Dendritic cell treated with granulocyte-macrophage colony-stimulating factor and Interleukin-4, amounts not matched to agents 40 ng/mL and 50 ng/mL, for 4 days (primary cell): Measurements from ENCODE around the gene GTF2IRD1.

Experiments
- H3K27ac Mint-ChIP-seq: one replicate; pipeline ENCODE4 v1.8.0; 2022; ENCODE audit warnings: mild to moderate bottlenecking, mixed read lengths
- H3K27me3 Mint-ChIP-seq: one replicate; pipeline ENCODE4 v1.8.0; 2022; ENCODE audit warnings: mild to moderate bottlenecking, mixed read lengths
- H3K36me3 Mint-ChIP-seq: one replicate; pipeline ENCODE4 v1.8.0; 2022; ENCODE audit warnings: low read depth, mixed read lengths
- H3K4me1 Mint-ChIP-seq: one replicate; pipeline ENCODE4 v1.8.0; 2022; ENCODE audit warnings: low read depth, mixed read lengths
- H3K4me3 Mint-ChIP-seq: one replicate; pipeline ENCODE4 v1.8.0; 2022; ENCODE audit warnings: mild to moderate bottlenecking, moderate library complexity, mixed read lengths
- H3K9me3 Mint-ChIP-seq: one replicate; pipeline ENCODE4 v1.8.0; 2022; ENCODE audit warnings: mixed read lengths
- intact Hi-C: fragments of 100-400 bp; cut with micrococcal nuclease; formaldehyde crosslinking; loops from one replicate; pipeline ENCODE4 v1.15.0; 2022

GTF2IRD1 gene

DNA sequence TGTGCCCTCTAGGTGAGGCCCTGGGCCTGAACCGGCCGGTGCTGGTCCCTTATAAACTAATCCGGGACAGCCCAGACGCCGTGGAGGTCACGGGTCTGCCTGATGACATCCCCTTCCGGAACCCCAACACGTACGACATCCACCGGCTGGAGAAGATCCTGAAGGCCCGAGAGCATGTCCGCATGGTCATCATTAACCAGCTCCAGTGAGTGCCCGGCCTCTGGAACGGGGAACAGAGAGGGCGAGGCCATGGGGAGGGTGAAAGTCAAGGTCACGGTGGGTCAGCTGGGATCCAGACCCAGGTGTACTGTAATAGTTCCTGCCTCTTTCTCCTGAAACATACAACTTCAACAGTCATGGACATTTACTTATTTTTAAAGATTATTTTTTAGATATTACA, 137.1 kb downstream of the GTF2IRD1 start:
- H3K4me1 Mint-ChIP-seq, result peaks cover 9% of the 10 kb centered on the region
- H3K9me3 Mint-ChIP-seq, result no peaks in the 10 kb centered on the region
- H3K4me3 Mint-ChIP-seq, result no peak overlapping the region
- no peaks in the 10 kb centered on the region for H3K27me3 Mint-ChIP-seq
- peaks cover 12% of the 10 kb centered on the region for H3K36me3 Mint-ChIP-seq
- no peak overlapping the region for H3K27ac Mint-ChIP-seq
- intact Hi-C loops, result no loop called here

GRCh38 chr7:74598558-74598957, 144.9 kb downstream of the GTF2IRD1 start:
- no peak overlapping the region for H3K27ac Mint-ChIP-seq
- no peaks in the 10 kb centered on the region for H3K27me3 Mint-ChIP-seq
- H3K4me1 Mint-ChIP-seq, result no peaks in the 10 kb centered on the region
- peaks cover 8% of the 10 kb centered on the region for H3K36me3 Mint-ChIP-seq
- H3K4me3 Mint-ChIP-seq, result no peak overlapping the region
- no peaks in the 10 kb centered on the region for H3K9me3 Mint-ChIP-seq
- intact Hi-C loops, result no loop called here

- Mint-ChIP-seq H3K27me3 (no peaks in the 10 kb centered on the region), H3K4me3 (no peak overlapping the region), H3K27ac (no peak overlapping the region), H3K9me3 (no peaks in the 10 kb centered on the region), H3K36me3 (peaks cover 8% of the 10 kb centered on the region), H3K4me1 (peaks cover 3% of the 10 kb centered on the region)
- intact Hi-C loops, result no loop called here
Measured at GRCh38 chr7:74599244-74599643, 145.5 kb downstream of the GTF2IRD1 start.

DNA sequence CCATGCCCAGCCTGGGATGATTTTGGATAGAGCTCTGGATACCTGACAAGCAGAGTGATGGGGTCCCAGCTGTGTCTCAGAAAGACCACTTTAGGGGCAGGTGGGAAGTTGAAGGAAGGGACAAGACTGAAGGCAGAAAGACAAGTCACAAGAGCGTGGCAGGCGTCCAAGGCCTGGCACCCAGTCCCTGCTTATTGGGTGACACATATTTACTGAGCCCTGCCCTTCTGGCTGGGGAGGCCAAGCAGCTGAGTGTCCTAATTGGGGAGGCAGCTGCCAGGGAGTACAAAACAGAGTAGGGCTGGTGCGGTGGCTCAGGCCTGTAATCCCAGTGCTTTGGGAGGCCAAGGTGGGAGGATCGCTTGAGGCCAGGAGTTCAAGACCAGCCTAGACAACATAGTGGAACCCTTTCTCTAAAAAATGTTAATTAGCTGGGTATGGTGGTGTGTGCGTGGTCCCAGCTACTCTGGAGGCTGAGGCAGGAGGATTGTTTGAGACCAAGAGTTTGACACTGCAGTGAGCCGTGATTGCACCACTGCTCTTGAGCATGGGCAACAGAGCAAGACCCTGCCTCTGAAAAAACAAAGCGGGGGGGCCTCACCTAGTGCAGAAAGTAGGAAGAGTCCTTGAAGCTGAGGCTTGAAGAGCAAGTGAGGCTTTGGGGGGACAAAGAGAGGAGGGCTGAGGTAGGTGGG, 150.8 kb downstream of the GTF2IRD1 start:
- no peaks in the 10 kb centered on the region for H3K36me3 Mint-ChIP-seq
- H3K27ac Mint-ChIP-seq, result no peak overlapping the region
- H3K9me3 Mint-ChIP-seq, result no peaks in the 10 kb centered on the region
- peaks cover 26% of the 10 kb centered on the region for H3K4me1 Mint-ChIP-seq
- intact Hi-C loops, result no loop called here
- H3K27me3 Mint-ChIP-seq, result peaks cover 11% of the 10 kb centered on the region
- no peak overlapping the region for H3K4me3 Mint-ChIP-seq

GRCh38 chr7:74606101-74606908, 152.6 kb downstream of the GTF2IRD1 start:
- peaks cover 42% of the 10 kb centered on the region for H3K4me1 Mint-ChIP-seq
- peaks cover 15% of the 10 kb centered on the region for H3K27me3 Mint-ChIP-seq
- peak overlapping the region; percentile 80 for H3K4me3 Mint-ChIP-seq
- no peaks in the 10 kb centered on the region for H3K36me3 Mint-ChIP-seq
- H3K27ac Mint-ChIP-seq, result peak overlapping the region; percentile 72
- H3K9me3 Mint-ChIP-seq, result no peaks in the 10 kb centered on the region
- intact Hi-C loops, result no loop called here

GRCh38 chr7:74606909-74607510, 153.3 kb downstream of the GTF2IRD1 start:
- no peaks in the 10 kb centered on the region for H3K9me3 Mint-ChIP-seq
- H3K27me3 Mint-ChIP-seq, result peaks cover 15% of the 10 kb centered on the region
- H3K4me3 Mint-ChIP-seq, result peak overlapping the region; percentile 80
- intact Hi-C loops, result no loop called here
- H3K27ac Mint-ChIP-seq, result peak overlapping the region; percentile 72
- no peaks in the 10 kb centered on the region for H3K36me3 Mint-ChIP-seq
- peaks cover 45% of the 10 kb centered on the region for H3K4me1 Mint-ChIP-seq

DNA sequence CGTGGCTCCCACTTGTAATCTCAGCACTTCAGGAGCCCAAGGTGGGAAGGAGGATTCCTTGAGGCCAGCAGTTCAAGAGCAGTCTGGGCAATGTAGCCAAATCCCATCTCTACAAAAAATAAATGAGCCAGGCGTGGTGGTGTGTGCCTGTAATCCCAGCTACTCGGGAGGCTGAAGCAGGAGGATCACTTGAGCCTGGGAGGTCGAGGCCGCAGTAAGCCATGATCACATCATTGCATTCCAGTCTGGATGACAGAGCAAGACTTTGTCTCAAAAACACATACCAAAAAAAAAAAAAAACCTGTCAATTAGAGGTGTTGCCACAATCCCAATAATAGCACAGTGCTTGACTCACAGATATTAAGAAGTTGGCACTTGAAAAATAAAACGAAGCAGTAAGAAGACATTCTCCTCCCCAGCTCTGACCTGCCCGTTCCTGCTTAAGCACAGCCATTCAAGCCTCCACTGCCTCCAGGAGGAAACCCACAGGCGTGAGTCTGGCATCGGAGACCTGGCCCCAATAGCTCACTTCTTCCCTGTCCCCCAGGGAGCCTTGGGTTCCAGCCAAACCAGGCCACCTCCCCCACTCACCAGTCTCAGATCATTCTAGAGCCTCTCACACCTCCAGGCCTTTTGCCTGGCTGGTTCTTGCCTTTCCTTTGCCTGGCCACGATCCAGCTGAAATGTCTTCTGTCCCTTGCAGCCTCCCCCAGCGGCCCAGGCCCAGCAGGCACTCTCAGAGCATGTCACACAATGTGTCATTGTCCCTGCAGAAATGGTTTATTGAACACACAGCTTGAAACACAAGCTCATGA, 158.5 kb downstream of the GTF2IRD1 start:
- no peaks in the 10 kb centered on the region for H3K36me3 Mint-ChIP-seq
- intact Hi-C loops, result no loop called here
- peaks cover 44% of the 10 kb centered on the region for H3K4me1 Mint-ChIP-seq
- peak overlapping the region; percentile 0 for H3K27ac Mint-ChIP-seq
- no peaks in the 10 kb centered on the region for H3K9me3 Mint-ChIP-seq
- H3K4me3 Mint-ChIP-seq, result no peak overlapping the region
- peaks cover 9% of the 10 kb centered on the region for H3K27me3 Mint-ChIP-seq

GRCh38 chr7:74615933-74616780, 162.5 kb downstream of the GTF2IRD1 start:
- peaks cover 37% of the 10 kb centered on the region for H3K4me1 Mint-ChIP-seq
- H3K27ac Mint-ChIP-seq, result peak overlapping the region; percentile 77
- H3K4me3 Mint-ChIP-seq, result no peak overlapping the region
- intact Hi-C loops, result no loop called here
- H3K27me3 Mint-ChIP-seq, result peaks cover 5% of the 10 kb centered on the region
- H3K9me3 Mint-ChIP-seq, result no peaks in the 10 kb centered on the region
- H3K36me3 Mint-ChIP-seq, result no peaks in the 10 kb centered on the region

DNA sequence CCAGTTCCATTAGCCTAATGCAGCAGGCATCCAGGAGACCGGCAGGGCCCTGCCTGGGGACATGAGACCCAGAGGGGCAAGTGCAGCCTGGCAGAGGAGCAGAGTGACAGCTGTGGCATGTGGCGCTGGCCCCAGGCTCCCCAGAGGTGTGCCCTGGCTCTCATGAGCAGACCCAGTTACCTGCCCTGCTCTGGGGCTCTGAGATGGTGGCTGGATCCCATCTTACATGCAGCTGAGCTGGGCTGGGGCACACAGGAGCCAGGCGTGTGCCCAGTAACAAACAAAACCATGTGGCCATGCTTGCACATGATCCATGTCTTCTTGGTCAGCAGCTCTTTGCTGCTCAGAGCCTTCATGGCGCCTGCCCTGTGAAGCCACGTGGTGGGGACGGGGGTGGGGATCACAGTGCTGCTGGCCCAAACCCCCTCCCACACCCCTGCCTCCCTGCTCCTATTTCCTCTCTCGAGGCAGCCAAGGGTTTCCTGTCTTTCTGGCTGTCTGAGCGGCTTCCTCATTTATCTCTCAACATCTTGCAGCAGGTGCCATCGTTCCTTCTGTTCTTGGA, 163.6 kb downstream of the GTF2IRD1 start:
- intact Hi-C loops, result no loop called here
- no peaks in the 10 kb centered on the region for H3K9me3 Mint-ChIP-seq
- H3K27me3 Mint-ChIP-seq, result peaks cover 4% of the 10 kb centered on the region
- peak overlapping the region; percentile 34 for H3K4me3 Mint-ChIP-seq
- H3K27ac Mint-ChIP-seq, result peak overlapping the region; percentile 77
- H3K36me3 Mint-ChIP-seq, result no peaks in the 10 kb centered on the region
- peaks cover 32% of the 10 kb centered on the region for H3K4me1 Mint-ChIP-seq

DNA sequence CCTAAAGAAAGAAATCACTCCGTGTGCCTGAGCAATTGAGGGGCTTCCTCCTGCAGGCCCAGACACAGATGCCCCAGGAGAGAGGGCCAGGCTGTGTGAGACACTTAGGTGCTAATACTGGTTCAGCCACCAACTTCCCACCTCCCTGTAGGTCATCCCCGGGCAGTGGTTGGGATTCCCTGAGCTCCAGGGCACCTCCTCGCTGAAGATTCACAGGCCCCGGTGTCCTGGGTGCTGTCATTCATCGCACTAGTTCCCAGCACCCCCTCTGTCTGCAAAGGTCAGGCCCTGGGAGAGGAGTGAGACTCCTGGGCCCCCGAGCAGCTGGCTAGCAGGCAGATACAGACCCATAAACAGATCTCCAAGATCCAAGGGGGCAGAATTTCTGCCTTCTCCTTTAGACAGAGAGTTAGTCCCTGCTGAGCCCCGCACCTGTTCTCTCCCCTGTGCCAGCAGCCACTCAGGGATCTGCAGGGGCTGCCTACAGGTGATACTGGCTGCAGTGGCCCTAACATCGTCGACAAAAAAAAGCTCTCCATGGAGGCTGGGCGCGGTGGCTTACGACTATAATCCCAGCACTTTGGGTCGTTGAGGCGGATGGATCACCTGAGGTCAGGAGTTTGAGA, 165.6 kb downstream of the GTF2IRD1 start:
- H3K4me3 Mint-ChIP-seq, result no peak overlapping the region
- H3K27ac Mint-ChIP-seq, result no peak overlapping the region
- peaks cover 27% of the 10 kb centered on the region for H3K4me1 Mint-ChIP-seq
- H3K36me3 Mint-ChIP-seq, result no peaks in the 10 kb centered on the region
- intact Hi-C loops, result no loop called here
- H3K27me3 Mint-ChIP-seq, result no peaks in the 10 kb centered on the region
- H3K9me3 Mint-ChIP-seq, result no peaks in the 10 kb centered on the region

GRCh38 chr7:74622228-74622749, 168.6 kb downstream of the GTF2IRD1 start:
- H3K4me1 Mint-ChIP-seq, result peaks cover 20% of the 10 kb centered on the region
- intact Hi-C loops, result no loop called here
- no peak overlapping the region for H3K4me3 Mint-ChIP-seq
- no peaks in the 10 kb centered on the region for H3K9me3 Mint-ChIP-seq
- H3K27ac Mint-ChIP-seq, result no peak overlapping the region
- no peaks in the 10 kb centered on the region for H3K36me3 Mint-ChIP-seq
- H3K27me3 Mint-ChIP-seq, result peaks cover 1% of the 10 kb centered on the region

- H3K4me3 Mint-ChIP-seq, result no peak overlapping the region
- peaks cover 12% of the 10 kb centered on the region for H3K4me1 Mint-ChIP-seq
- H3K27me3 Mint-ChIP-seq, result peaks cover 1% of the 10 kb centered on the region
- H3K9me3 Mint-ChIP-seq, result no peaks in the 10 kb centered on the region
- intact Hi-C loops, result no loop called here
- no peaks in the 10 kb centered on the region for H3K36me3 Mint-ChIP-seq
- H3K27ac Mint-ChIP-seq, result no peak overlapping the region
Measured at GRCh38 chr7:74623135-74623534, 169.4 kb downstream of the GTF2IRD1 start.
